BLaER1 treated with 17β-estradiol and CSF1 and Interleukin-3, amounts not matched to agents 10 nM and 100 nM (cell line): ENCODE data around the gene TEX13A.
A peak's percentile ranks its signal among the peaks of the same experiment; 100 is the strongest.
"Not testable (repeated sequence)": the region's sequence is repeated elsewhere in the genome, so short reads cannot be mapped to it uniquely, and the experiment has no call there.

Experiments
- H3K27ac ChIP-seq, 11 experiments: shearing (Covaris generic); formaldehyde crosslinking; 2 replicates each; pipeline ENCODE4 v1.8.1; 2022
- H3K27me3 ChIP-seq, 11 experiments: shearing (Covaris generic); formaldehyde crosslinking; 2 replicates each; pipeline ENCODE4 v1.8.1; 2022
- H3K36me3 ChIP-seq, 11 experiments: shearing (Covaris generic); formaldehyde crosslinking; 2 replicates each; pipeline ENCODE4 v1.8.1; 2022
- H3K4me1 ChIP-seq, 10 experiments: shearing (Covaris generic); formaldehyde crosslinking; 2 replicates each; pipeline ENCODE4 v1.8.1; 2022
- H3K4me2 ChIP-seq, 11 experiments: shearing (Covaris generic); formaldehyde crosslinking; 2 replicates each; pipeline ENCODE4 v1.8.1; 2022
- H3K4me3 ChIP-seq, 10 experiments: shearing (Covaris generic); formaldehyde crosslinking; 2 replicates each; pipeline ENCODE4 v1.8.1; 2022
- H3K9ac ChIP-seq, 11 experiments: shearing (Covaris generic); formaldehyde crosslinking; 2 replicates each; pipeline ENCODE4 v1.8.1; 2022
- H3K9me3 ChIP-seq, 11 experiments: shearing (Covaris generic); formaldehyde crosslinking; replicated peaks in 1 of 11; 2 replicates each; pipeline ENCODE4 v1.8.1; 2022
- H4K20me1 ChIP-seq, 11 experiments: shearing (Covaris generic); formaldehyde crosslinking; 2 replicates each; pipeline ENCODE4 v1.8.1; 2022
- Cebpa-rat ChIP-seq, 11 experiments: shearing (Covaris generic); IDR thresholded peaks; 2 replicates each; pipeline ENCODE4 v1.8.1; 2022

TEX13A gene

GRCh38 chrX:105220636-105221035, at the start of gene TEX13A:
TSS of gene TEX13A (minus strand) at chrX:105220694. CDS start at chrX:105220397, 297 bp downstream.
- H3K4me3 ChIP-seq: no peak within 1 kb of the TSS
- H3K36me3 ChIP-seq: no peaks in the 10 kb centered on the region
- H4K20me1 ChIP-seq: no peaks in the 10 kb centered on the region
- H3K27ac ChIP-seq: no peak within 1 kb of the TSS
- peaks cover 0 to 24% (median 0%) of the 10 kb centered on the region in 11 experiments; a peak in 8 of 22 replicates for H3K9me3 ChIP-seq
- H3K4me1 ChIP-seq: no peaks in the 10 kb centered on the region
- no peak for TF ChIP-seq Cebpa-rat (IDR thresholded peaks at IDR 0.05)
- H3K27me3 ChIP-seq: no peaks in the 10 kb centered on the region
- H3K4me2 ChIP-seq: no peak within 1 kb of the TSS
- H3K9ac ChIP-seq: no peak within 1 kb of the TSS

DNA sequence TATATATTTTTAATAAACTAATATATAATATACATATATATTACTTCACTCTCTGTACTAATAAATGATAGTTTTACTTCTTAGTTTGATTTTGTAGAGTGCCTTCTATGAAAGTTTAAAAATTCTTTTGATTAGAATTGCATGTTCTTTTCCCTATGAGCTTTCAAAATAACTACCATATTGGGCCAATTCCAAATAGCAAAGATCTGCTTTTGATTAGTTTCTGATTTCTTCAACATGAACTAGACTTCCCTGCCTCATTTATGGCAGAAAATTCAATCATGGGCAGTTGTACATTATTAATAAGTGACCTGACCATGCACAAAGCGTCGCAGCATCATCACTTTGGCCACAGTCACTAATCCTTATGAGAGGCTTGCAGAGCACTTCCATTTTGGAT, 48.9 kb upstream of the TEX13A start:
- no peaks in the 10 kb centered on the region for H4K20me1 ChIP-seq
- TF ChIP-seq Cebpa-rat (IDR thresholded peaks at IDR 0.05): no peak
- H3K4me3 ChIP-seq: no peak overlapping the region
- no peaks in the 10 kb centered on the region for H3K27me3 ChIP-seq
- H3K4me2 ChIP-seq: no peak overlapping the region
- H3K36me3 ChIP-seq: no peaks in the 10 kb centered on the region
- H3K9me3 ChIP-seq: no peaks in the 10 kb centered on the region
- no peaks in the 10 kb centered on the region for H3K4me1 ChIP-seq
- no peak overlapping the region for H3K27ac ChIP-seq
- no peak overlapping the region for H3K9ac ChIP-seq

DNA sequence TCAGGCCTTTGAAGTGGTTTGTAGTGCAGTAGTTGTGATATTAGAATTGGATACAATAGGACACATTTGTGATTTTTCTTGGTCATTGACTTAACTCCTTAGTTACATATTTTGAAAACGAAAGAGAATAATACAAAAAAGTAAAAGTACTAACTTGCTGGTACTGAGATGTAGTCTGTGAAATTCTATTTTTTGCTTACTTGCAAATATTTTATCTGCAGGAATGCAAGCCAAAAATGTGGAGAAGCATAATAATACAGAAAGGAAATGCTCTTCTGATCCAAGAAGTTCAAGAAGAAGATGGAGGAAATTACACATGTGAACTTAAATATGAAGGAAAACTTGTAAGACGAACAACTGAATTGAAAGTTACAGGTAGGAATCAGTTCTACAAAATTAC, 46.7 kb upstream of the TEX13A start:
- H3K9ac ChIP-seq: no peak overlapping the region
- no peak for TF ChIP-seq Cebpa-rat (IDR thresholded peaks at IDR 0.05)
- peaks cover 0 to 4% (median 0%) of the 10 kb centered on the region in 10 experiments; a peak in 1 of 20 replicates for H3K4me1 ChIP-seq

DNA sequence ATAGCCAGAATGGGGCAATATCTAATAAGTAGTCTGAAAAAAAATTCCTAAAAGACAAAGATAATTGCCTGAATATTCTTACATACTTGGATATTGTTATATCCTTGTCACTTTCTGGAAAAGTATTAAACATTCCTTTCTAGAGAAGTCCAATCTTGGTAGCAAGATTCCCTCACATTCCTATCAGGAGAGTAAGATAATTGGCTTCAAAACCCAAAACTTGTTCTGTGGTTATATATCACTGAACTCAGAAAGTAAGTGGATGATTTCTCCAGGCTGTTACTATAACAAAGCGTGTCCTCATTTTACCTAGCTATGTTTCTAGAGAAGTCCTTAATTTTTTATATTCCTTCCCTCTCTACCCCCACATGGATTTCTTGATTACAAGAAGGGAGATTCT, 46.0 kb upstream of the TEX13A start:
- no peak overlapping the region for H3K9ac ChIP-seq
- H3K36me3 ChIP-seq: no peaks in the 10 kb centered on the region
- no peak overlapping the region for H3K4me2 ChIP-seq
- H3K4me3 ChIP-seq: no peak overlapping the region
- no peak overlapping the region for H3K27ac ChIP-seq
- H4K20me1 ChIP-seq: no peaks in the 10 kb centered on the region
- H3K27me3 ChIP-seq: no peaks in the 10 kb centered on the region
- H3K4me1 ChIP-seq: peaks cover 0 to 11% (median 0%) of the 10 kb centered on the region in 10 experiments; a peak in 6 of 20 replicates
- no peak for TF ChIP-seq Cebpa-rat (IDR thresholded peaks at IDR 0.05)
- no peaks in the 10 kb centered on the region for H3K9me3 ChIP-seq

More for the DNA sequence above, 46.7 kb upstream of the TEX13A start:
- Histone ChIP-seq H3K27me3 (no peaks in the 10 kb centered on the region), H3K27ac (no peak overlapping the region), H3K36me3 (no peaks in the 10 kb centered on the region), H4K20me1 (no peaks in the 10 kb centered on the region), H3K4me3 (no peak overlapping the region), H3K4me2 (no peak overlapping the region), H3K9me3 (no peaks in the 10 kb centered on the region)

DNA sequence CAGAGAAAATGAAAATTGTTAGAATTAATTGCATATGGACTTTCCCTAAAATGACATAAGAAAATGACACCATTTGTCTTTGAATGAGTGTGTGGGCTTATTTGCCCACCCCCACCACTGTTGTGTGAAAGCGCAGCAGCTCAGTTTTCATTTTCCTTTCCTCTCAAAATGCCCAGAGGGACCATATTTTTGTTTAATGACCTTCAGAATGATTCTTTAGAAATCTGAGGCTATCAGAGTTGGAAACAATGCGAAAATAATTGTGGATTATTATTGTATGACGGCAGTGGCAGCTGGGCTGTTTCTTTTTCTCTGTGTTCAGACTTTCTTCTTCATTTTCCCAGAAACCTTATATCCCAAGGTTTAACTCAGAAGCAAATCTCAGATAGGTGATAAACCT, 44.6 kb upstream of the TEX13A start:
- no peak for TF ChIP-seq Cebpa-rat (IDR thresholded peaks at IDR 0.05)
- Histone ChIP-seq H3K9ac (no peak overlapping the region), H3K9me3 (no peaks in the 10 kb centered on the region), H3K4me1 (peaks cover 0 to 16% (median 0%) of the 10 kb centered on the region in 10 experiments; a peak in 6 of 20 replicates), H3K4me3 (no peak overlapping the region), H3K36me3 (no peaks in the 10 kb centered on the region), H3K27me3 (no peaks in the 10 kb centered on the region), H3K27ac (no peak overlapping the region), H3K4me2 (no peak overlapping the region), H4K20me1 (no peaks in the 10 kb centered on the region)

DNA sequence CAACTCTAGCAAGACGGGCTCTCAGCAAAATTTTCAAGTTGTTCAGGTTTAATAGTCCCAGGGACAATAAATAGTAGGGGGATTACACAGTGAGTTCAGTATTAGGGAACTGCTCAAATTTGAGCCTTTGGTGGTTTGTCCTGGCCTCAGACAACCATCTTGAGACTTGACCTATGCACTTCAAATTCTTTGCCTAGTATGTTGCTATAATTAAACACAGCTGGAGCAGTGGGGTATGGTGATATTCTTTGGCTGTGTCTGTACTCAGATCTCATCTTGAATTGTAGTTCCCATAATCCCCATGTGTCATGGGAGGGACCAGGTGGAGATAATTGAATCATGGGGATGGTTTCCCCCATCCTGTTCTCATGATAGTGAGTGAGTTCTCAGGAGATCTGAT, 43.3 kb upstream of the TEX13A start:
- no peak overlapping the region for H3K4me2 ChIP-seq
- no peaks in the 10 kb centered on the region for H3K36me3 ChIP-seq
- TF ChIP-seq Cebpa-rat (IDR thresholded peaks at IDR 0.05): no peak
- H3K4me1 ChIP-seq: peaks cover 0 to 16% (median 0%) of the 10 kb centered on the region in 10 experiments; a peak in 6 of 20 replicates
- H3K27ac ChIP-seq: no peak overlapping the region
- H3K4me3 ChIP-seq: no peak overlapping the region
- 0 out of 22 replicates have a peak, but pooled peaks cover 0 to 3% (median 0%) of the 10 kb centered on the region in 11 experiments for H3K9me3 ChIP-seq
- H4K20me1 ChIP-seq: no peaks in the 10 kb centered on the region
- no peaks in the 10 kb centered on the region for H3K27me3 ChIP-seq
- H3K9ac ChIP-seq: no peak overlapping the region

DNA sequence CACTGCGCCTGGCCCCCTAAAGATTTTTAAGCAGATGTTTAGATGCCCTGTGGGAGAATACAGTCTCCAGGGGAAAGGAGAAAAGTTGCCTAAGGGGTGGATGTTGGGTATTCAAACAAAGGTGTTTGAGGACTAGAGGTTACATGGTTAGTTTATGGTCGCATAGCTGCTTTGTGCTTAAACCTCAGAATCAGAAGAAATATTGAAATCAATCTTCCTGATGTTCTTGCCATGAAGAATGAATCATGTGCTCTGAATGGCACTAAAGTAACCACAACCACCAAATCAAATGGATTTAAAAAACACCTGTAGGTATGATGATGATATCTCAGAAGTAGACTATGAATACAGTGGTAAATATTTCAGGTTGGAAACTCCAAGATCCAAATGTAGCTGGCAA, 42.7 kb upstream of the TEX13A start:
- H3K36me3 ChIP-seq: no peaks in the 10 kb centered on the region
- no peak overlapping the region for H3K9ac ChIP-seq
- no peak overlapping the region for H3K4me2 ChIP-seq
- no peak for TF ChIP-seq Cebpa-rat (IDR thresholded peaks at IDR 0.05)
- H3K27ac ChIP-seq: no peak overlapping the region
- H3K4me1 ChIP-seq: peaks cover 0 to 16% (median 0%) of the 10 kb centered on the region in 10 experiments; a peak in 6 of 20 replicates
- no peaks in the 10 kb centered on the region for H3K27me3 ChIP-seq
- H3K9me3 ChIP-seq: 0 out of 22 replicates have a peak, but pooled peaks cover 0 to 5% (median 0%) of the 10 kb centered on the region in 11 experiments
- H4K20me1 ChIP-seq: no peaks in the 10 kb centered on the region
- no peak overlapping the region for H3K4me3 ChIP-seq

DNA sequence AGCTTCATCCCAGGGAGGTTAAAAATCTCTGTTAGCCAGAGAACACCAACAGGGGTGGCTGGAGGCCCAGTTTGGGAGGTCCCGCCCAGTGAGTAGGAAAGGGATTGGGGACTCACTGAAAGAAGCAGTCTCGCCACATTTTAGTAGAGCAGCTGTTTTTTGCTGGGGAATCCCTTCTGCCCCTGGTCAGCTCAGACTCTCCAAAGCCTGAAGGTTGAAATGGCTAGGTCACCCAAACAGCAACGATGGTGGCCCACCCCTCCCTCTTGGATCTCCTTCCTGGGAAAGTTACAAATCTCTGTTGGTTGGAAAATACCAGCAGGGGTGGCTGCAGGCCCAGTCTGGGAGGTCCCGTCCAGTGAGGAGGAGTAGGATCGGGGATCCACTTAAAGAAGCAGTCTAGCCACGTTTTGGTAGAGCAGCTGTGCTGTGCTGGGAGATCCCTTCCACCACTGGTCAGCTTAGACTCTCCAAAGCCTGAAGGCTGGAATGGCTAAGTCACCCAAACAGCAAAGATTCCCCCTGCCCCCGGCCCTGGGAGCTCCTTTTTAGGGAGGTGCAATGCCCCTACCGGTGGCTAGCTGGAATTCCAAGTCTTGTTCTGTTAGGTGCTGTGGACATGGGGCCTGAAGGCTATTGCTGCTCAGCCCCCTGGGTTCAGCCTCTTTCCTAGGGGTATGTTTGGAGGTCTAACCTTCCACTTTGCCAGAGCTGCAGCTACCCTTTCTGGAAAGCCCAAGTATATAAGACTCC, 40.0 kb upstream of the TEX13A start:
- H3K4me2 ChIP-seq: peak overlapping the region in 3 of 11 experiments; percentile 13 to 23 (median 16); a peak in 2 of 22 replicates
- H3K27ac ChIP-seq: no peak overlapping the region
- 0 out of 22 replicates have a peak, but pooled peaks cover 0 to 5% (median 0%) of the 10 kb centered on the region in 11 experiments for H3K9me3 ChIP-seq
- H3K27me3 ChIP-seq: no peaks in the 10 kb centered on the region
- no peaks in the 10 kb centered on the region for H3K36me3 ChIP-seq
- TF ChIP-seq Cebpa-rat (IDR thresholded peaks at IDR 0.05): no peak
- peaks cover 0 to 16% (median 0%) of the 10 kb centered on the region in 10 experiments; a peak in 6 of 20 replicates for H3K4me1 ChIP-seq
- H4K20me1 ChIP-seq: no peaks in the 10 kb centered on the region
- H3K4me3 ChIP-seq: no peak overlapping the region
- H3K9ac ChIP-seq: no peak overlapping the region

DNA sequence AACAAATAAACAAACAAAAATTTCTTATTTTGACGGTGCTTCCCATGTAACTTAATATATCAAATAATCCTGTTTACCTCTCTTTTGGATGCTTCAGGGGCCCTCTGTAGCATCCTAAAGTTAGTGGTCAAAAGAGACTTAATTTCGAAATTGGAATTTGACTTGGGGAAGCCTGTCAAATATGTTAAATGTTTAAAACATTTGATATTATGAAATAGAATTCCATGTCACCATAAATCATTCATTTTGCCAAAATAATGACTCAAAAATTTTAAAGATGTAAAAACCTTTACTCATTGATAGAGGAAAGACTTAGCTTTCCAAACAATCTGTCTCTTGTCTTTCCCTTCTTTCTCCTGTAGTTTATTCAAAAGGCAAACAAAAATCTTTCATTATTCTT, 20.6 kb upstream of the TEX13A start:
- no peak for TF ChIP-seq Cebpa-rat (IDR thresholded peaks at IDR 0.05)
- no peak overlapping the region for H3K4me3 ChIP-seq
- H3K36me3 ChIP-seq: no peaks in the 10 kb centered on the region
- no peaks in the 10 kb centered on the region for H4K20me1 ChIP-seq
- no peak overlapping the region for H3K27ac ChIP-seq
- H3K4me2 ChIP-seq: no peak overlapping the region
- no peak overlapping the region for H3K9ac ChIP-seq
- no peaks in the 10 kb centered on the region for H3K4me1 ChIP-seq
- no peaks in the 10 kb centered on the region for H3K9me3 ChIP-seq
- no peaks in the 10 kb centered on the region for H3K27me3 ChIP-seq

GRCh38 chrX:105237407-105237806, 16.9 kb upstream of the TEX13A start:
- H3K9ac ChIP-seq, H3K4me3 ChIP-seq, H3K36me3 ChIP-seq: not testable (repeated sequence)

More at GRCh38 chrX:105237407-105237806, 16.9 kb upstream of the TEX13A start:
- not testable (repeated sequence) for H3K27ac ChIP-seq, H3K27me3 ChIP-seq, H4K20me1 ChIP-seq, H3K4me1 ChIP-seq, H3K4me2 ChIP-seq, H3K9me3 ChIP-seq
